ENCODE results near the gene PPFIA3. TPM values are rescaled to one million over a fixed set of nuclear protein-coding genes. Genes with fewer than 3 reads are reported as not detected.

PPFIA3 gene
- total RNA-seq, 2 experiments from 2014 or later = 3.6 to 4.6 TPM

DNA sequence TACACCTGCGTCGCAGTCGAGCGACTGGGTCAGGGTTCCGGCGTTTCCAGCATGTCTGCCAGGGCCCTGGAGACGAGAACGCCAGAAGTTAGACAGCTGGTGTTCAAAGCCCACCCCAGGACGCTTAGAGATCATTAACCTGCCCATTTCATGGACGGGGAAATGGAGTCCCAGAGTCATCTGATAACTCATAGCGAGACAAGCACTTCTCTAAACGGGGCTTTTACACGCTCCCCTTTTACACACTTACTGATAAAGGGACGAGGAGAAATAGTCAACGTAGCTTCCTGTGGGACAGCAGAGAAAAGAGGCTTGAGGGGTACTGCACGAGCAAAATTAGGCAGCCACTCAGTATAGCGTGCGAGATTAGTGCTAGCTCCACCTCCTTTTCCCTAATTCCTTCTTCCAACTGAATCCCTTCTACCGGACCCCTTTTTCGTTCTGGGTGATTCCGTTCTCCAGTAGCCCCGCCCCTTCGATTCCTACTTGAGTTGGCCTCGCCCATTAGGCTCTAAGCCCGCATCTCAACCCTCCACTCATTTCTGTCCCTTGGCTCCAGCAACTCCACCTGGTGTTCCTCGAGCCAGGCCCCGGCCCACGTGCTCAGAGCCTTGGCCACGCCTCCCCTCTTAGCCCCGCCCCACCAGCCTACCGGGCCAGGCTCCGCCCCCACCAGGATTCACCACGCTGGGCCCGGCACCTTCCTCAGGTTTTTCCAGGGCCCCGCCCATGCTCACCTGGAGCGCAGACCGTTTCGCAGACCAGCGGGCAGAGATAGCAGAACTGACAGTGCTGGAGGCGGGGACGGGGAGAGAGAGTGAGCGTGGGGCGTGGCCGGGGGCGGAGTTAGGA lies 32.1 kb downstream of the PPFIA3 start:
- ATAC-seq (ENCODE audit: low read depth) = no peak
- POLR2A ChIA-PET = interaction anchor here (1.1 kb wide), 1 partner anchor 25 kb away, joined by 4 read pairs; no protein-coding TSS in a partner anchor
- Mint-ChIP-seq H3K27ac (no peak overlapping the region), H3K4me3 (no peak overlapping the region), H3K9me3 (no peaks in the 10 kb centered on the region), H3K4me1 (peaks cover 12% of the 10 kb centered on the region), H3K36me3 (no peaks in the 10 kb centered on the region), H3K27me3 (peaks cover 69% of the 10 kb centered on the region)
- DNase-seq = peak; percentile 63

- Mint-ChIP-seq H3K27me3 (peaks cover 65% of the 10 kb centered on the region), H3K4me1 (peaks cover 12% of the 10 kb centered on the region), H3K4me3 (no peak overlapping the region), H3K36me3 (no peaks in the 10 kb centered on the region), H3K9me3 (no peaks in the 10 kb centered on the region), H3K27ac (no peak overlapping the region)
- POLR2A ChIA-PET = interaction anchor here (1.1 kb wide), 1 partner anchor 24 kb away, joined by 4 read pairs; no protein-coding TSS in a partner anchor
- no peak for DNase-seq
- ATAC-seq (ENCODE audit: low read depth) = no peak
Observed at GRCh38 chr19:49152119-49152550, 32.8 kb downstream of the PPFIA3 start.

GRCh38 chr19:49153167-49153809 lies 33.9 kb downstream of the PPFIA3 start:
- Mint-ChIP-seq H3K36me3 (no peaks in the 10 kb centered on the region), H3K9me3 (no peaks in the 10 kb centered on the region), H3K27me3 (peaks cover 64% of the 10 kb centered on the region), H3K27ac (peak overlapping the region; percentile 73), H3K4me3 (no peak overlapping the region), H3K4me1 (peaks cover 13% of the 10 kb centered on the region)
- POLR2A ChIA-PET = no interaction called here
- DNase-seq (no peak), ATAC-seq (ENCODE audit: low read depth) (no peak)

DNA sequence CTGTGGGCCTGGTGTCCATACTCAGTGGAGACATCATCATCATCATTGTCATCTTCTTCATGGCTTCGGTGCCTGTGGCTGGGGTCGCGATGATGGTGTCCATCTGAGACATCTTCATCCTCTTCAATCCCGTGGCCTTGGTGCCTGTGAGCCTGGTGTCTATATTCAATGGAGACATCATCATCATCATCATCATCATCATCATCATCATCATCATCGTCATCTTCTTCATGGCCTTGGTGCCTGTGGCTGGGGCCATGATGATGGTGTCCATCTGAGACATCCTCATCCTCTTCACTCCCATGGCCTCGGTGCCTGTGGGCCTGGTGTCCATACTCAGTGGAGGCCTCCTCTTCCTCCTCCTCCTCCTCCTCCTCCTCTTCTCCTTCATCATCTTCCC lies 34.9 kb downstream of the PPFIA3 start:
- DNase-seq (no peak), ATAC-seq (ENCODE audit: low read depth) (no peak)
- POLR2A ChIA-PET = no interaction called here
- Mint-ChIP-seq H3K9me3 (no peaks in the 10 kb centered on the region), H3K4me3 (no peak overlapping the region), H3K4me1 (peaks cover 12% of the 10 kb centered on the region), H3K27me3 (peaks cover 60% of the 10 kb centered on the region), H3K36me3 (no peaks in the 10 kb centered on the region), H3K27ac (no peak overlapping the region)

GRCh38 chr19:49155005-49155819 lies 35.9 kb downstream of the PPFIA3 start, which contains the start of gene HRC:
Gene HRC, minus strand, starts transcription at chr19:49155396. Its CDS starts 159 bp downstream, at chr19:49155237.
- H3K27ac Mint-ChIP-seq = no peak within 1 kb of the TSS
- H3K36me3 Mint-ChIP-seq = no peaks in the 10 kb centered on the region
- ATAC-seq (ENCODE audit: low read depth) (no peak), DNase-seq (no peak)
- POLR2A ChIA-PET = interaction anchor here (0.8 kb wide), 1 partner anchor 22 kb away, joined by 4 read pairs; no protein-coding TSS in a partner anchor
- H3K4me3 Mint-ChIP-seq = no peak within 1 kb of the TSS
- no peaks in the 10 kb centered on the region for H3K9me3 Mint-ChIP-seq
- H3K27me3 Mint-ChIP-seq = peaks cover 51% of the 10 kb centered on the region
- peaks cover 11% of the 10 kb centered on the region for H3K4me1 Mint-ChIP-seq

DNA sequence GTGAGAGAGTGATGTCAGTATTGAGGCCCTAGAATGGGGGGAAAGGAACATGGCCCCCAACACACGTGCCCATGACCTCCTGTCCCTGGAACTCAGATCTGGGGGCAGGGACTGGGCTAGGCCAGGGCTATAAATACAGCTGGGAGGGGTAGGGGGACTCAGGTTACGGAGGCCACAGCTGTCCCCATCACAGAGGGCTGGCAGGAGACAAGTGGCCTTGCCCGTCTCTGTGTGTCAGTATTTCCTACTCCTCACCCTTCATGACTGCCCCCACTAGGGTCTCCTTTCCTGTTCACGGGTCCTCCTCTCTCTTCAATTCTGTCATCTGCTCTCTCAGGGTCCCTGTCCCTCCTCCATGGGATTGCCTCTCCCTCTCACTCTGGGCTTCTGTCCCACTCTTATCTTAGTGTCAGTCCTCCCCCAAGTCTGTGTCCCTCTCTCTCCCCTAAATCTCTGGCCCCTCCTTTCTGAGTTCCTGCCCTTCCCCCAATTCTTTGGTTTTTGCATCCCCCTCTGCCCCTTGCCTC lies 36.5 kb downstream of the PPFIA3 start:
- H3K4me3 Mint-ChIP-seq = no peak overlapping the region
- POLR2A ChIA-PET = no interaction called here
- H3K9me3 Mint-ChIP-seq = no peaks in the 10 kb centered on the region
- DNase-seq (no peak), ATAC-seq (ENCODE audit: low read depth) (no peak)
- H3K27me3 Mint-ChIP-seq = peaks cover 52% of the 10 kb centered on the region
- H3K36me3 Mint-ChIP-seq = no peaks in the 10 kb centered on the region
- no peak overlapping the region for H3K27ac Mint-ChIP-seq
- H3K4me1 Mint-ChIP-seq = peaks cover 10% of the 10 kb centered on the region

- DNase-seq (peak; percentile 66), ATAC-seq (ENCODE audit: low read depth) (peak; percentile 71)
- Mint-ChIP-seq H3K27ac (no peak within 1 kb of the TSS), H3K4me3 (peak within 1 kb of the TSS; percentile 62), H3K9me3 (no peaks in the 10 kb centered on the region), H3K36me3 (no peaks in the 10 kb centered on the region), H3K4me1 (peaks cover 7% of the 10 kb centered on the region), H3K27me3 (peaks cover 47% of the 10 kb centered on the region)
- POLR2A ChIA-PET = no interaction called here
Observed at GRCh38 chr19:49157445-49158224, 38.3 kb downstream of the PPFIA3 start, which contains the start of gene TRPM4. Gene TRPM4, plus strand, starts transcription at chr19:49157792. Its CDS starts 75 bp downstream, at chr19:49157867.

DNA sequence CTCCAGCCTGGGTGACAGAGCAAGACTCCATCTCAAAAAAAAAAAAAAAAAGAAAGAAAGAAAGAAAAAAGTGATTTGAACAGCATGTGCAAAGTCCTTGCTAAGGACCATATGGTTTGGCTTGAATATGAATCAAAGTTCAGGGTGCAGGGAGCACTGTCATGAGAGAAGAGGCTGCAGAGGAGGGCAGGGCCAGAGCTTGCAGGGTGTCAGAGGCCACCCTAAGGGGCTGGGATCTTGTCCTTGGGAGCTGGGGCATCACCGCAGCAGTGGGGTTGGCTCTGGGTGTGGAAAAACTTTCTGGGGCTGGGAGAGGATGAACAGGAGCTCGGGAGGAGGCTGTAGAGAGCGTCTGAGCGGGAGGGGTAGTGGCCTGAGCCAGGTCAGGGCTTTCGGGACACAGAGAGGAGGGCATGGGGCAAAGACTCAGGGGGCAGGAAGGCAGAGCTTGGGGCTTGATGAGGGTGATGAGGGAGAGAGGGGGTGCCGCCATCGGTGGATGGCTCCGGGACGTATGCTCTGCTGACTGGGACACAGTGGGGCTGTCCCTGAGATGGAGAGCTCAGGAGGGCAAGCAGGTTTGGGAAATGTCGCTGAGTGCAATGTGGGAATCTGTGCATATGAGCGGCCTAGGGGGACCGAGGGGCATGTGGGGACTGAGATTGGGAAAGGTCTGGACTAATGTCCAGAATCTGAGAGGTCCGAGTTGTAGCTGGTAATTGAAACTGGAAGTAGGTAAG lies 41.3 kb downstream of the PPFIA3 start:
- Mint-ChIP-seq H3K27ac (no peak overlapping the region), H3K27me3 (peaks cover 36% of the 10 kb centered on the region), H3K4me3 (no peak overlapping the region), H3K9me3 (no peaks in the 10 kb centered on the region), H3K4me1 (peaks cover 4% of the 10 kb centered on the region), H3K36me3 (no peaks in the 10 kb centered on the region)
- POLR2A ChIA-PET = no interaction called here
- DNase-seq (no peak), ATAC-seq (ENCODE audit: low read depth) (no peak)

DNA sequence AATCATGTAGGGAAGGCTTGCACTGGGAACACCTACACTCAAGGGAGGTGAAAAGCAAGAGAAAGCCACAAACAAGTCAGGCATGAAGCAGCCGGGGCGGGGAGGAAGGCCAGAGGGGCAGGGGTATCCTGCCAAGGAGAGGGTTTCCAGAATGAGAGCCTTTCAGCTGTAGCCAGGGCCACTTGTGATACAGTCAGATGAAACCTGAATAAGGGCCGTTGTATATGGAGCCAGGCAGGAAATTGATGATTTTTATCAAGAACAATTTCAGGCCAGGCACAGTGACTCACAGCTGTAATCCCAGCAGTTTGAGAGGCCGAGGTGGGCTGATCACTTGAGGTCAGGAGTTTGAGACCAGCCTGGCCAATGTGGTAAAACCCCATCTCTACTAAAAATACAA lies 42.6 kb downstream of the PPFIA3 start:
- peaks cover 30% of the 10 kb centered on the region for H3K27me3 Mint-ChIP-seq
- no peak overlapping the region for H3K27ac Mint-ChIP-seq
- POLR2A ChIA-PET = no interaction called here
- H3K4me3 Mint-ChIP-seq = no peak overlapping the region
- peaks cover 4% of the 10 kb centered on the region for H3K4me1 Mint-ChIP-seq
- H3K9me3 Mint-ChIP-seq = no peaks in the 10 kb centered on the region
- no peak for DNase-seq
- H3K36me3 Mint-ChIP-seq = no peaks in the 10 kb centered on the region
- ATAC-seq (ENCODE audit: low read depth) = no peak

- no peaks in the 10 kb centered on the region for H3K4me1 Mint-ChIP-seq
- POLR2A ChIA-PET = no interaction called here
- ATAC-seq (ENCODE audit: low read depth) (no peak), DNase-seq (no peak)
- H3K9me3 Mint-ChIP-seq = no peaks in the 10 kb centered on the region
- H3K4me3 Mint-ChIP-seq = no peak overlapping the region
- H3K27me3 Mint-ChIP-seq = peaks cover 14% of the 10 kb centered on the region
- no peak overlapping the region for H3K27ac Mint-ChIP-seq
- no peaks in the 10 kb centered on the region for H3K36me3 Mint-ChIP-seq
Observed at GRCh38 chr19:49165111-49165750, 45.9 kb downstream of the PPFIA3 start.

DNA sequence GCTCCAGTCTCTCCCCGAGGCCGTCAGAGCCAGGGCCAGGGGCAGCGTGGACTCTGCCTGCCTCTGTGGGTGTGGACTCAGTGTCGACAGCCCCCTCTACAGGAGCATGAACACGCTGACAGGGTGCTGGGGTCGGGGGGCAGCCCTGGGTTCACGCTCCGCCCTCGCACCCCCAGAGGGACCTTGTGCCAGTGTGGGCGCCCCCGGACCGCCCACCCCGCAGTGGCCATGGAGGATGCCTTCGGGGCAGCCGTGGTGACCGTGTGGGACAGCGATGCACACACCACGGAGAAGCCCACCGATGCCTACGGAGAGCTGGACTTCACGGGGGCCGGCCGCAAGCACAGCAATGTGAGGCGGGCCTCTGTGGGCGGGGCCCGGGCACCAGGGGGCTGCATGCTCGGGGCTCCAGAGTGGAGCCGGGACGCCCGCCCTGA lies 46.5 kb downstream of the PPFIA3 start:
- Mint-ChIP-seq H3K27me3 (peaks cover 11% of the 10 kb centered on the region), H3K4me1 (no peaks in the 10 kb centered on the region), H3K36me3 (no peaks in the 10 kb centered on the region), H3K4me3 (no peak overlapping the region), H3K27ac (no peak overlapping the region), H3K9me3 (no peaks in the 10 kb centered on the region)
- no peak for DNase-seq
- POLR2A ChIA-PET = no interaction called here
- ATAC-seq (ENCODE audit: low read depth) = no peak

Measured in activated naive CD8-positive, alpha-beta T cell treated with anti-CD3 and anti-CD28 coated beads, Interleukin-2, amount 10 ng/mL, durations not matched to agents 7 days and 5 days (primary cell).